ENCODE measurements around the gene UBE2J1. TPM values are rescaled to one million over a fixed set of nuclear protein-coding genes. Genes with fewer than 3 reads are reported as not detected.
A peak's percentile ranks its signal among the peaks of the same experiment; 100 is the strongest.

UBE2J1 gene
- total RNA-seq, 1 donor from 2014 or later = 93.3 TPM

- peaks cover 4% of the 10 kb centered on the region for H3K4me1 Mint-ChIP-seq (ENCODE audit: low read depth, unreplicated experiment)
- H3K4me3 ChIP-seq (ENCODE audit: insufficient read depth, low read depth, low read length) = no peak overlapping the region
- H3K27ac ChIP-seq (ENCODE audit: low read depth, low read length) = no peak overlapping the region
- no peaks in the 10 kb centered on the region for H3K36me3 Mint-ChIP-seq (ENCODE audit: low read depth, unreplicated experiment)
- no peak overlapping the region for H3K27ac Mint-ChIP-seq (ENCODE audit: unreplicated experiment)
- H3K79me2 ChIP-seq (ENCODE audit: insufficient read depth, low read length) = no peaks in the 10 kb centered on the region
- H3K4me2 ChIP-seq (ENCODE audit: low read length) = no peak overlapping the region
- TF ChIP-seq CTCF (IDR thresholded peaks at IDR 0.05; ENCODE audit: insufficient read depth, low read depth, low read length) = no peak
- TF ChIP-seq EZH2 (IDR thresholded peaks at IDR 0.05; ENCODE audit: insufficient read depth, low read length) = no peak
- H3K9me3 ChIP-seq (ENCODE audit: insufficient read depth, low read depth, low read length) = no peaks in the 10 kb centered on the region
- FAIRE-seq (no peak), DNase-seq (ENCODE audit: low read depth) (no peak)
- peaks cover 1% of the 10 kb centered on the region for H3K9me3 Mint-ChIP-seq (ENCODE audit: unreplicated experiment)
- peak overlapping the region; percentile 31 for H2AFZ ChIP-seq (ENCODE audit: low read depth, low read length)
- H3K4me1 ChIP-seq (ENCODE audit: insufficient read depth, low read length) = no peaks in the 10 kb centered on the region
- H3K4me3 Mint-ChIP-seq (ENCODE audit: unreplicated experiment) = no peak overlapping the region
- H3K27me3 Mint-ChIP-seq (ENCODE audit: low read depth, unreplicated experiment) = no peaks in the 10 kb centered on the region
- no peak overlapping the region for H3K9ac ChIP-seq (ENCODE audit: low read length)
- no peaks in the 10 kb centered on the region for H4K20me1 ChIP-seq (ENCODE audit: insufficient read depth, low read length)
- no peaks in the 10 kb centered on the region for H3K27me3 ChIP-seq (ENCODE audit: insufficient read depth, low read length)
- no peaks in the 10 kb centered on the region for H3K36me3 ChIP-seq (ENCODE audit: insufficient read depth, low read length)
Measured at GRCh38 chr6:89387516-89388201, 35.1 kb upstream of the UBE2J1 start.

- no peaks in the 10 kb centered on the region for H3K9me3 ChIP-seq (ENCODE audit: insufficient read depth, low read depth, low read length)
- no peak for FAIRE-seq
Measured at GRCh38 chr6:89386917-89387491, 34.5 kb upstream of the UBE2J1 start.

More at GRCh38 chr6:89386917-89387491, 34.5 kb upstream of the UBE2J1 start:
- no peaks in the 10 kb centered on the region for H4K20me1 ChIP-seq (ENCODE audit: insufficient read depth, low read length)
- no peaks in the 10 kb centered on the region for H3K27me3 Mint-ChIP-seq (ENCODE audit: low read depth, unreplicated experiment)
- H3K36me3 ChIP-seq (ENCODE audit: insufficient read depth, low read length) = no peaks in the 10 kb centered on the region
- no peaks in the 10 kb centered on the region for H3K79me2 ChIP-seq (ENCODE audit: insufficient read depth, low read length)
- no peaks in the 10 kb centered on the region for H3K36me3 Mint-ChIP-seq (ENCODE audit: low read depth, unreplicated experiment)
- no peaks in the 10 kb centered on the region for H3K27me3 ChIP-seq (ENCODE audit: insufficient read depth, low read length)
- H2AFZ ChIP-seq (ENCODE audit: low read depth, low read length) = no peak overlapping the region
- H3K9me3 Mint-ChIP-seq (ENCODE audit: unreplicated experiment) = peaks cover 1% of the 10 kb centered on the region
- no peak overlapping the region for H3K27ac ChIP-seq (ENCODE audit: low read depth, low read length)
- H3K27ac Mint-ChIP-seq (ENCODE audit: unreplicated experiment) = no peak overlapping the region
- no peak overlapping the region for H3K4me3 Mint-ChIP-seq (ENCODE audit: unreplicated experiment)
- TF ChIP-seq CTCF (IDR thresholded peaks at IDR 0.05; ENCODE audit: insufficient read depth, low read depth, low read length) = no peak
- H3K4me2 ChIP-seq (ENCODE audit: low read length) = no peak overlapping the region
- peaks cover 4% of the 10 kb centered on the region for H3K4me1 Mint-ChIP-seq (ENCODE audit: low read depth, unreplicated experiment)
- DNase-seq (ENCODE audit: low read depth) = no peak
- H3K4me1 ChIP-seq (ENCODE audit: insufficient read depth, low read length) = no peaks in the 10 kb centered on the region
- no peak overlapping the region for H3K4me3 ChIP-seq (ENCODE audit: insufficient read depth, low read depth, low read length)
- no peak overlapping the region for H3K9ac ChIP-seq (ENCODE audit: low read length)
